GM12878 (cell line): ENCODE data around the gene OGA. TPM values are rescaled to one million over a fixed set of nuclear protein-coding genes. Genes with fewer than 3 reads are reported as not detected.

ENCODE experiments used
- ATAC-seq: fragments of 200-7000 bp; cut with Tn5 transposase; 3 replicates; pipeline ENCODE4 v1.9.1; 2020; ENCODE audit warnings: mild to moderate bottlenecking, moderate library complexity
- BruUV-seq: library from RNA; stranded (reverse); fragments of 400-500 nt; replicated peaks from 2 replicates; lab custom pipeline; 2021; lab: Mats Ljungman, UMichigan
- CTCF ChIA-PET: fragments of 300-600 bp; sonication (Branson Sonifier 250); formaldehyde crosslinking; extraction: SDS; loops from one replicate; lab custom pipeline; 2021; ENCODE audit warnings: inconsistent platforms; lab: Yijun Ruan, JAX
- POLR2A ChIA-PET: fragments of 350-600 bp; formaldehyde crosslinking; extraction: SDS; loops from one replicate; lab custom pipeline; 2021; ENCODE audit warnings: inconsistent platforms; lab: Charles Lee
- RAD21 ChIA-PET: fragments of 300-600 bp; sonication (Branson Sonifier 250); formaldehyde crosslinking; loops from one replicate; lab custom pipeline; 2023; ENCODE audit warnings: antibody characterized with exemption; ENCODE audit not compliant: unreplicated experiment; lab: Charles Lee
- SMC1A ChIA-PET: fragments of 300-600 bp; sonication (Branson Sonifier 250); formaldehyde crosslinking; loops from one replicate; lab custom pipeline; 2023; ENCODE audit not compliant: unreplicated experiment, uncharacterized antibody; lab: Charles Lee
- DNase-seq: peaks from one replicate; pipeline ENCODE4 v3.0.0-alpha.2; 2011; ENCODE audit warnings: low read depth, low spot score
- FAIRE-seq: peaks from 3 replicates; lab custom pipeline; 2011; peaks lifted over from hg19 to GRCh38; lab: Jason Lieb, UNC
- H2AFZ ChIP-seq: 2 replicates; pipeline ENCODE4 v1.6.0; 2011; ENCODE audit warnings: low read depth, low read length, control low read depth; ENCODE audit not compliant: control insufficient read depth
- H3K27ac ChIP-seq: 2 replicates; pipeline ENCODE4 v1.5.1; 2011; ENCODE audit warnings: control low read depth; ENCODE audit not compliant: control insufficient read depth, insufficient read depth
- H3K27me3 ChIP-seq, 2 experiments: replicated peaks in 1 of 2; 2 replicates each; pipeline versions ENCODE4 v1.6.0 to v1.6.1; 2011; ENCODE audit warnings: low read length in 1 of 2; ENCODE audit not compliant: control insufficient read depth in 2 of 2, insufficient read depth in 2 of 2
- H3K36me3 ChIP-seq, 2 experiments: 2 replicates each; pipeline ENCODE4 v1.5.1; 2011; ENCODE audit warnings: low read length in 1 of 2; ENCODE audit not compliant: control insufficient read depth in 2 of 2, insufficient read depth in 2 of 2
- H3K4me1 ChIP-seq: 2 replicates; pipeline ENCODE4 v1.6.1; 2011; ENCODE audit warnings: mild to moderate bottlenecking, low read length, moderate library complexity, mixed read lengths; ENCODE audit not compliant: control insufficient read depth, insufficient read depth
- H3K4me2 ChIP-seq: 2 replicates; pipeline ENCODE4 v1.6.0; 2011; ENCODE audit warnings: control low read depth; ENCODE audit not compliant: control insufficient read depth, insufficient read depth
- H3K4me3 ChIP-seq: fragments of 200-600 bp; sonication (generic); 2 replicates; pipeline ENCODE4 v1.5.1; 2016
- H3K79me2 ChIP-seq: 2 replicates; pipeline ENCODE4 v1.6.0; 2011; ENCODE audit warnings: low read length; ENCODE audit not compliant: control insufficient read depth, insufficient read depth
- H3K9ac ChIP-seq: 2 replicates; pipeline ENCODE4 v1.8.0; 2011; ENCODE audit warnings: low read length, control low read depth, mixed read lengths; ENCODE audit not compliant: control insufficient read depth, insufficient read depth
- H3K9me3 ChIP-seq: replicated peaks from 3 replicates; pipeline ENCODE4 v1.5.1; 2011; ENCODE audit warnings: mild to moderate bottlenecking, low read length; ENCODE audit not compliant: control insufficient read depth, insufficient read depth
- H4K20me1 ChIP-seq: 2 replicates; pipeline ENCODE4 v1.6.0; 2011; ENCODE audit not compliant: control insufficient read depth, insufficient read depth
- CREB1 ChIP-seq: IDR thresholded peaks from 2 replicates; pipeline ENCODE4 v1.6.1; 2012; ENCODE audit warnings: low read depth, mild to moderate bottlenecking, inconsistent platforms
- EED ChIP-seq: sonication (generic); IDR thresholded peaks from 2 replicates; pipeline ENCODE4 v1.6.1; 2016; ENCODE audit warnings: antibody characterized with exemption, low read depth
- GABPA ChIP-seq: IDR thresholded peaks from 2 replicates; pipeline ENCODE4 v1.6.1; 2014; ENCODE audit warnings: antibody characterized with exemption, low read depth, mild to moderate bottlenecking, inconsistent platforms
- IKZF1 ChIP-seq: fragments of 450-650 bp; conservative IDR thresholded peaks from 2 replicates; pipeline ENCODE4 v1.6.1; 2017; ENCODE audit warnings: antibody characterized with exemption, mild to moderate bottlenecking
- MEF2B ChIP-seq: fragments of 450-650 bp; IDR thresholded peaks from 2 replicates; pipeline ENCODE4 v1.6.1; 2018; ENCODE audit warnings: mild to moderate bottlenecking, moderate library complexity; ENCODE audit not compliant: partially characterized antibody, poor library complexity, severe bottlenecking
- RB1 ChIP-seq: fragments of 450-650 bp; formaldehyde crosslinking; IDR thresholded peaks from 2 replicates; pipeline ENCODE4 v1.6.1; 2017; ENCODE audit warnings: mild to moderate bottlenecking, borderline replicate concordance
- RFX5 ChIP-seq: IDR thresholded peaks from 2 replicates; pipeline ENCODE4 v1.6.1; 2011; ENCODE audit warnings: low read depth, low read length, improper control_type of control experiment
- SMAD5 ChIP-seq: IDR thresholded peaks from 2 replicates; pipeline ENCODE4 v1.6.1; 2016; ENCODE audit warnings: antibody characterized with exemption, low read depth
- SMC3 ChIP-seq: IDR thresholded peaks from 2 replicates; pipeline ENCODE4 v1.6.1; 2011; ENCODE audit warnings: low read length, improper control_type of control experiment, borderline replicate concordance
- SPI1 ChIP-seq: IDR thresholded peaks from 2 replicates; pipeline ENCODE4 v1.6.1; 2011; ENCODE audit warnings: low read depth, mild to moderate bottlenecking, low read length, moderate library complexity, borderline replicate concordance; ENCODE audit not compliant: insufficient read depth
- STAT3 ChIP-seq: IDR thresholded peaks from 2 replicates; pipeline ENCODE4 v1.6.1; 2011; ENCODE audit warnings: low read depth, low read length, improper control_type of control experiment
- SUPT20H ChIP-seq: IDR thresholded peaks from 2 replicates; pipeline ENCODE4 v1.6.1; 2011; ENCODE audit warnings: low read depth, mild to moderate bottlenecking, low read length, moderate library complexity, borderline replicate concordance; ENCODE audit not compliant: control insufficient read depth
- SUZ12 ChIP-seq: fragments of 200-600 bp; sonication (generic); IDR thresholded peaks from one replicate; pipeline ENCODE4 v1.6.1; 2018; ENCODE audit warnings: antibody characterized with exemption, mild to moderate bottlenecking; ENCODE audit not compliant: unreplicated experiment
- TAF1 ChIP-seq: IDR thresholded peaks from 2 replicates; pipeline ENCODE4 v1.6.1; 2011; ENCODE audit warnings: mild to moderate bottlenecking, low read depth, low read length, borderline replicate concordance
- WGBS: methylation state at CpG from one replicate; pipeline ENCODE4 v1.1.6; 2016; ENCODE audit warnings: low lambda C conversion rate; ENCODE audit not compliant: insufficient replicate concordance, insufficient coverage; ENCODE audit errors: missing lambda C conversion rate; 5-methylcytosine and 5-hydroxymethylcytosine counted together
- in situ Hi-C: fragments of 300-500 bp; cut with MboI; formaldehyde crosslinking; loops from 9 replicates; pipeline ENCODE4 v1.14.3; 2018; ENCODE audit warnings: mixed read lengths
- intact Hi-C: fragments of 100-400 bp; cut with micrococcal nuclease; formaldehyde crosslinking; loops from one replicate; pipeline ENCODE4 v1.14.2; 2022; ENCODE audit not compliant: unreplicated experiment
- polyA plus RNA-seq, 11 experiments: library from polyadenylated mRNA; depleted of rRNA in 4 of 11; unstranded in 6 of 11; stranded (reverse) in 5 of 11; fragments of >200 nt; fragmentation: Nextera tagmentation in 4 of 11; fragmentation: Illumina TruSeq in 1 of 11; extraction: Ambion mirVana in 4 of 11; extraction: Trizol in 1 of 11; gene quantifications; 1 replicate in 1 of 11; 2 replicates in 10 of 11; pipeline versions ENCODE4 v1.2.1 to v1.2.3, GENCODE V29; 2011 to 2016; ENCODE audit warnings: inconsistent platforms in 2 of 11, missing spikeins in 2 of 11, low read depth in 1 of 11
- total RNA-seq, 4 experiments: library from RNA; depleted of rRNA in 3 of 4; stranded (reverse); fragments of >200 nt in 3 of 4; fragmentation: Illumina TruSeq in 1 of 4; extraction: Trizol in 1 of 4; gene quantifications; 2 replicates each; pipeline versions ENCODE4 v1.2.1 to v1.2.3, GENCODE V29; 2013 to 2021
- TF ChIP-seq, protein P1 (sequence below): fragments of 450-650 bp; IDR thresholded peaks from 2 replicates; pipeline ENCODE4 v1.6.1; 2017; ENCODE audit warnings: mild to moderate bottlenecking, low read depth, inconsistent platforms; ENCODE audit not compliant: poor library complexity, severe bottlenecking
- TF ChIP-seq, protein P2 (sequence below): IDR thresholded peaks from 2 replicates; pipeline ENCODE4 v1.6.1; 2012; ENCODE audit warnings: low read length, inconsistent platforms
- TF ChIP-seq, protein P3 (sequence below): fragments of 450-650 bp; IDR thresholded peaks from 2 replicates; pipeline ENCODE4 v1.6.1; 2018; ENCODE audit warnings: mild to moderate bottlenecking, low read depth, moderate library complexity; ENCODE audit not compliant: partially characterized antibody

OGA gene
- total and polyA plus RNA-seq, 10 of the 15 experiments (the other 5 are each of a cell fraction or from before 2014, with no cell fraction given), result 23.0 to 145 (median 85.2) TPM

DNA sequence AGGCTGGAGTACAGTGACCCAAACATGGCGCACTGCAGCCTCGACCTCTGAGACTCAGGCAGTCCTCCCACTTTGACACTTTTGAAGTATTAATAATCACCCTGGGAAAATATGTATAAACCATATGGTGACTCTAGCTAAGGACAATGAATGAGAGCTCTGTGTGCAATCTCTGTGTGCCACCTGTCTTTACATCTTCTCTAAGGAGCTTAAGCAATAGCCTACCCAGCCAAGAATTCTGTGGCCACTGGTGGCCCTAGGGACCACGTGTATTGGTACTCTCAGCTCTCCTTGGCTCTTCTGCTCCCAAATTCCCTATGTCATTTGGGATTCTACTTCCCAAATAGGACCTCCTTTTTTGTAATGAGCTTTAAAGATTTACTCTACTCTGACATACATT is 66.0 kb downstream of the OGA start:
- no peaks in the 10 kb centered on the region for H3K79me2 ChIP-seq
- ATAC-seq (no peak), FAIRE-seq (no peak), DNase-seq (no peak)
- no peaks in the 10 kb centered on the region for H3K4me1 ChIP-seq
- H3K9ac ChIP-seq, result no peak overlapping the region
- in situ Hi-C loops, result no loop called here
- no peak overlapping the region for H3K27ac ChIP-seq
- BruUV-seq, result no TSS peak
- intact Hi-C loops, result no loop called here
- no peak overlapping the region for H3K4me2 ChIP-seq
- ChIA-PET POLR2A (interaction anchor here (0.6 kb wide), 1 partner anchor 40 kb away, joined by 4 read pairs; no protein-coding TSS in a partner anchor), CTCF (no interaction called here), SMC1A (interaction anchor here (1.1 to 1.5 kb wide), 2 partner anchors 150 to 162 kb away, joined by 3 to 6 read pairs; no protein-coding TSS in a partner anchor), RAD21 (no interaction called here)
- no peak overlapping the region for H2AFZ ChIP-seq
- 55% methylated on average over 3 of the region's 3 CpGs for WGBS
- H4K20me1 ChIP-seq, result no peaks in the 10 kb centered on the region
- H3K4me3 ChIP-seq, result no peak overlapping the region
- no peaks in the 10 kb centered on the region for H3K36me3 ChIP-seq
- H3K27me3 ChIP-seq, result no peaks in the 10 kb centered on the region; a peak in 1 of 4 replicates
- no peaks in the 10 kb centered on the region for H3K9me3 ChIP-seq
- TF ChIP-seq CREB1, result no peak
- TF ChIP-seq STAT3, result no peak
- no peak for TF ChIP-seq IKZF1
- no peak for TF ChIP-seq SMAD5
- TF ChIP-seq, protein P1, sequence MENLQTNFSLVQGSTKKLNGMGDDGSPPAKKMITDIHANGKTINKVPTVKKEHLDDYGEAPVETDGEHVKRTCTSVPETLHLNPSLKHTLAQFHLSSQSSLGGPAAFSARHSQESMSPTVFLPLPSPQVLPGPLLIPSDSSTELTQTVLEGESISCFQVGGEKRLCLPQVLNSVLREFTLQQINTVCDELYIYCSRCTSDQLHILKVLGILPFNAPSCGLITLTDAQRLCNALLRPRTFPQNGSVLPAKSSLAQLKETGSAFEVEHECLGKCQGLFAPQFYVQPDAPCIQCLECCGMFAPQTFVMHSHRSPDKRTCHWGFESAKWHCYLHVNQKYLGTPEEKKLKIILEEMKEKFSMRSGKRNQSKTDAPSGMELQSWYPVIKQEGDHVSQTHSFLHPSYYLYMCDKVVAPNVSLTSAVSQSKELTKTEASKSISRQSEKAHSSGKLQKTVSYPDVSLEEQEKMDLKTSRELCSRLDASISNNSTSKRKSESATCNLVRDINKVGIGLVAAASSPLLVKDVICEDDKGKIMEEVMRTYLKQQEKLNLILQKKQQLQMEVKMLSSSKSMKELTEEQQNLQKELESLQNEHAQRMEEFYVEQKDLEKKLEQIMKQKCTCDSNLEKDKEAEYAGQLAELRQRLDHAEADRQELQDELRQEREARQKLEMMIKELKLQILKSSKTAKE, result no peak
- no peak for TF ChIP-seq RFX5
- no peak for TF ChIP-seq RB1
- TF ChIP-seq EED, result no peak
- no peak for TF ChIP-seq SMC3
- TF ChIP-seq, protein P2, sequence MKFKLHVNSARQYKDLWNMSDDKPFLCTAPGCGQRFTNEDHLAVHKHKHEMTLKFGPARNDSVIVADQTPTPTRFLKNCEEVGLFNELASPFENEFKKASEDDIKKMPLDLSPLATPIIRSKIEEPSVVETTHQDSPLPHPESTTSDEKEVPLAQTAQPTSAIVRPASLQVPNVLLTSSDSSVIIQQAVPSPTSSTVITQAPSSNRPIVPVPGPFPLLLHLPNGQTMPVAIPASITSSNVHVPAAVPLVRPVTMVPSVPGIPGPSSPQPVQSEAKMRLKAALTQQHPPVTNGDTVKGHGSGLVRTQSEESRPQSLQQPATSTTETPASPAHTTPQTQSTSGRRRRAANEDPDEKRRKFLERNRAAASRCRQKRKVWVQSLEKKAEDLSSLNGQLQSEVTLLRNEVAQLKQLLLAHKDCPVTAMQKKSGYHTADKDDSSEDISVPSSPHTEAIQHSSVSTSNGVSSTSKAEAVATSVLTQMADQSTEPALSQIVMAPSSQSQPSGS, result no peak
- TF ChIP-seq, protein P3, sequence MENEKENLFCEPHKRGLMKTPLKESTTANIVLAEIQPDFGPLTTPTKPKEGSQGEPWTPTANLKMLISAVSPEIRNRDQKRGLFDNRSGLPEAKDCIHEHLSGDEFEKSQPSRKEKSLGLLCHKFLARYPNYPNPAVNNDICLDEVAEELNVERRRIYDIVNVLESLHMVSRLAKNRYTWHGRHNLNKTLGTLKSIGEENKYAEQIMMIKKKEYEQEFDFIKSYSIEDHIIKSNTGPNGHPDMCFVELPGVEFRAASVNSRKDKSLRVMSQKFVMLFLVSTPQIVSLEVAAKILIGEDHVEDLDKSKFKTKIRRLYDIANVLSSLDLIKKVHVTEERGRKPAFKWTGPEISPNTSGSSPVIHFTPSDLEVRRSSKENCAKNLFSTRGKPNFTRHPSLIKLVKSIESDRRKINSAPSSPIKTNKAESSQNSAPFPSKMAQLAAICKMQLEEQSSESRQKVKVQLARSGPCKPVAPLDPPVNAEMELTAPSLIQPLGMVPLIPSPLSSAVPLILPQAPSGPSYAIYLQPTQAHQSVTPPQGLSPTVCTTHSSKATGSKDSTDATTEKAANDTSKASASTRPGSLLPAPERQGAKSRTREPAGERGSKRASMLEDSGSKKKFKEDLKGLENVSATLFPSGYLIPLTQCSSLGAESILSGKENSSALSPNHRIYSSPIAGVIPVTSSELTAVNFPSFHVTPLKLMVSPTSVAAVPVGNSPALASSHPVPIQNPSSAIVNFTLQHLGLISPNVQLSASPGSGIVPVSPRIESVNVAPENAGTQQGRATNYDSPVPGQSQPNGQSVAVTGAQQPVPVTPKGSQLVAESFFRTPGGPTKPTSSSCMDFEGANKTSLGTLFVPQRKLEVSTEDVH, result no peak
- no peak for TF ChIP-seq MEF2B
- TF ChIP-seq SUPT20H, result no peak
- TF ChIP-seq TAF1, result no peak
- no peak for TF ChIP-seq SPI1
- no peak for TF ChIP-seq SUZ12
- no peak for TF ChIP-seq GABPA
